Mammary epithelial cell (primary cell): ENCODE results near the gene ESPNL.

Source experiments
- EZH2 ChIP-seq: IDR thresholded peaks from 2 replicates; pipeline ENCODE4 v1.6.1; 2012; ENCODE audit warnings: low read length, inconsistent platforms, borderline replicate concordance
- TF ChIP-seq, protein P1 (sequence below), 2 donors: IDR thresholded peaks in 1 of 2; conservative IDR thresholded peaks in 1 of 2; 2 replicates each; pipeline ENCODE4 v1.5.1; 2011 to 2012; ENCODE audit warnings: inconsistent platforms in 2 of 2, low read length in 2 of 2, mild to moderate bottlenecking in 2 of 2, control low read depth in 1 of 2, low read depth in 1 of 2; ENCODE audit not compliant: insufficient read depth in 1 of 2; ENCODE audit errors: extremely low read depth in 1 of 2

DNA sequence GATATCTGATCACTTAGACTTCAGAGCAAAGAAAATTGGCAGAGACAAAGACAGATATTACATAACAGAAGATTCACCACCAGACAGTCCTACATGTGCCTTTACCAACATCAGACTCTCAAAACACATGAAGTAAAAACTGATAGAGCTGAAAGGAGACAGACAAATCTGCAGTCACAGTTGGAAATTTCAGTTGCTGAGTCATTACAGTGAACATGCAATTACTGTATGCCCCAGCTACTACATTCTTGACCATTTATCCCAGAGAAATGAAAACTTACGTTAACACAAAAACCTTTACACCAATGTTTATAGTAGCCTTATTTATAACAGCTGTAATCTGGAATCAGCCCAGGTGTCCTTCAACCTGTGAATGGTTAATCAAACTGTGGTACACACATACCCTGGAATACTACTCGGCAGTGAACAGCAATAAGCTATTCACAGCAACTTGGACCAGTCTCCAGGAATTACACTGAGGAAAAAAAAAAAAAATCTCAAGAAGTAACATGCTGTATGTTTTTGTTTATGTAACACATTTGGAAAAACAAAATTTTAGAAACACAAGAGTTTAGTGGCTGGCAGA lies 46.9 kb upstream of the ESPNL start:
- TF ChIP-seq, protein P1, sequence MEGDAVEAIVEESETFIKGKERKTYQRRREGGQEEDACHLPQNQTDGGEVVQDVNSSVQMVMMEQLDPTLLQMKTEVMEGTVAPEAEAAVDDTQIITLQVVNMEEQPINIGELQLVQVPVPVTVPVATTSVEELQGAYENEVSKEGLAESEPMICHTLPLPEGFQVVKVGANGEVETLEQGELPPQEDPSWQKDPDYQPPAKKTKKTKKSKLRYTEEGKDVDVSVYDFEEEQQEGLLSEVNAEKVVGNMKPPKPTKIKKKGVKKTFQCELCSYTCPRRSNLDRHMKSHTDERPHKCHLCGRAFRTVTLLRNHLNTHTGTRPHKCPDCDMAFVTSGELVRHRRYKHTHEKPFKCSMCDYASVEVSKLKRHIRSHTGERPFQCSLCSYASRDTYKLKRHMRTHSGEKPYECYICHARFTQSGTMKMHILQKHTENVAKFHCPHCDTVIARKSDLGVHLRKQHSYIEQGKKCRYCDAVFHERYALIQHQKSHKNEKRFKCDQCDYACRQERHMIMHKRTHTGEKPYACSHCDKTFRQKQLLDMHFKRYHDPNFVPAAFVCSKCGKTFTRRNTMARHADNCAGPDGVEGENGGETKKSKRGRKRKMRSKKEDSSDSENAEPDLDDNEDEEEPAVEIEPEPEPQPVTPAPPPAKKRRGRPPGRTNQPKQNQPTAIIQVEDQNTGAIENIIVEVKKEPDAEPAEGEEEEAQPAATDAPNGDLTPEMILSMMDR (conservative IDR thresholded peaks at IDR 0.05 in 1 of 2, IDR thresholded peaks at IDR 0.05 in 1 of 2; ENCODE audit: extremely low read depth in 1 of 2, insufficient read depth in 1 of 2, low read depth in 1 of 2, low read length in 2 of 2): no peak
- TF ChIP-seq EZH2: no peak
